Stimulated activated naive B cell treated with anti-CD40 and anti-IgM and Interleukin-4, amounts not matched to agents 10 μg/mL and 1 μg/mL and 100 μg/mL, for 72 hours (primary cell): ENCODE data around the gene KRT15.

Experiments used
- ATAC-seq, 2 donors: fragments of 150-1000 bp; cut with Tn5 transposase; replicated peaks; 2 replicates each; pipeline ENCODE4 v1.10.0; 2021; ENCODE audit warnings: moderate library complexity in 1 of 2
- DNase-seq: peaks from one replicate; pipeline ENCODE4 v3.0.0; 2021
- H3K27ac Mint-ChIP-seq: one replicate; pipeline ENCODE4 v1.8.0; 2022; ENCODE audit warnings: mild to moderate bottlenecking, mixed read lengths
- H3K27me3 Mint-ChIP-seq, 2 donors: one replicate each; pipeline ENCODE4 v1.8.0; 2022; ENCODE audit warnings: mixed read lengths in 2 of 2
- H3K36me3 Mint-ChIP-seq, 2 donors: one replicate each; pipeline ENCODE4 v1.8.0; 2022; ENCODE audit warnings: mixed read lengths in 2 of 2, mild to moderate bottlenecking in 1 of 2
- H3K4me1 Mint-ChIP-seq, 2 donors: one replicate each; pipeline ENCODE4 v1.8.0; 2022; ENCODE audit warnings: mixed read lengths in 2 of 2, mild to moderate bottlenecking in 1 of 2
- H3K4me3 Mint-ChIP-seq, 2 donors: one replicate each; pipeline ENCODE4 v1.8.0; 2022; ENCODE audit warnings: mild to moderate bottlenecking in 2 of 2, mixed read lengths in 2 of 2, moderate library complexity in 1 of 2
- H3K9me3 Mint-ChIP-seq, 2 donors: one replicate each; pipeline ENCODE4 v1.8.0; 2022; ENCODE audit warnings: mixed read lengths in 2 of 2, mild to moderate bottlenecking in 1 of 2

KRT15 gene

GRCh38 chr17:41492771-41493170 is 25.9 kb downstream of the KRT15 start:
- no peak overlapping the region for H3K4me3 Mint-ChIP-seq
- no peak for DNase-seq

GRCh38 chr17:41492351-41492750 is 26.3 kb downstream of the KRT15 start:
- Mint-ChIP-seq H3K27me3 (peaks cover 17 to 20% of the 10 kb centered on the region in 2 donors), H3K36me3 (no peaks in the 10 kb centered on the region), H3K4me3 (no peak overlapping the region), H3K27ac (no peak overlapping the region), H3K4me1 (peaks cover 7 to 11% of the 10 kb centered on the region in 2 donors), H3K9me3 (no peaks in the 10 kb centered on the region)
- no peak for DNase-seq
- ATAC-seq: no peak

More at GRCh38 chr17:41492771-41493170, 25.9 kb downstream of the KRT15 start:
- H3K9me3 Mint-ChIP-seq: no peaks in the 10 kb centered on the region
- peaks cover 7 to 11% of the 10 kb centered on the region in 2 donors for H3K4me1 Mint-ChIP-seq
- H3K27me3 Mint-ChIP-seq: peaks cover 17 to 20% of the 10 kb centered on the region in 2 donors
- no peak overlapping the region for H3K27ac Mint-ChIP-seq
- H3K36me3 Mint-ChIP-seq: no peaks in the 10 kb centered on the region
- ATAC-seq: no peak

GRCh38 chr17:41491476-41491875 is 27.2 kb downstream of the KRT15 start:
- H3K36me3 Mint-ChIP-seq: no peaks in the 10 kb centered on the region
- peaks cover 19 to 20% of the 10 kb centered on the region in 2 donors for H3K27me3 Mint-ChIP-seq
- peaks cover 0 to 6% of the 10 kb centered on the region in 2 donors for H3K4me1 Mint-ChIP-seq
- H3K9me3 Mint-ChIP-seq: no peaks in the 10 kb centered on the region
- DNase-seq: no peak
- no peak overlapping the region for H3K27ac Mint-ChIP-seq
- ATAC-seq: no peak
- no peak overlapping the region for H3K4me3 Mint-ChIP-seq

- no peak for ATAC-seq
- peaks cover 0 to 6% of the 10 kb centered on the region in 2 donors for H3K4me1 Mint-ChIP-seq
- H3K4me3 Mint-ChIP-seq: no peak overlapping the region
- H3K27ac Mint-ChIP-seq: no peak overlapping the region
- no peaks in the 10 kb centered on the region for H3K36me3 Mint-ChIP-seq
- no peaks in the 10 kb centered on the region for H3K9me3 Mint-ChIP-seq
- peaks cover 28 to 29% of the 10 kb centered on the region in 2 donors for H3K27me3 Mint-ChIP-seq
- no peak for DNase-seq
Observed at GRCh38 chr17:41490000-41490990, 28.4 kb downstream of the KRT15 start.

- Mint-ChIP-seq H3K9me3 (no peaks in the 10 kb centered on the region), H3K4me1 (peaks cover 0 to 6% of the 10 kb centered on the region in 2 donors), H3K36me3 (no peaks in the 10 kb centered on the region), H3K27me3 (peaks cover 27 to 29% of the 10 kb centered on the region in 2 donors), H3K27ac (no peak within 1 kb of the TSS), H3K4me3 (no peak within 1 kb of the TSS)
- DNase-seq (no peak), ATAC-seq (no peak)
Observed at GRCh38 chr17:41489531-41489930, 29.2 kb downstream of the KRT15 start, which contains the start of gene KRT36. KRT36 (minus strand) TSS chr17:41489910; CDS start chr17:41489864, 46 bp downstream.

- H3K27me3 Mint-ChIP-seq: peaks cover 21 to 26% of the 10 kb centered on the region in 2 donors
- H3K9me3 Mint-ChIP-seq: no peaks in the 10 kb centered on the region
- H3K4me1 Mint-ChIP-seq: peaks cover 0 to 6% of the 10 kb centered on the region in 2 donors
- no peak overlapping the region for H3K27ac Mint-ChIP-seq
- DNase-seq (no peak), ATAC-seq (peak in 1 of 2 donors; percentile 48)
- no peaks in the 10 kb centered on the region for H3K36me3 Mint-ChIP-seq
- H3K4me3 Mint-ChIP-seq: no peak overlapping the region
Observed at GRCh38 chr17:41486809-41487530, 31.7 kb downstream of the KRT15 start.

GRCh38 chr17:41486316-41486715 is 32.4 kb downstream of the KRT15 start:
- Mint-ChIP-seq H3K27me3 (peaks cover 21 to 26% of the 10 kb centered on the region in 2 donors), H3K36me3 (no peaks in the 10 kb centered on the region)

GRCh38 chr17:41484920-41485904 is 33.5 kb downstream of the KRT15 start:
- peaks cover 2 to 3% of the 10 kb centered on the region in 2 donors for H3K4me1 Mint-ChIP-seq
- ATAC-seq (no peak), DNase-seq (no peak)
- no peak overlapping the region for H3K4me3 Mint-ChIP-seq
- peaks cover 21 to 26% of the 10 kb centered on the region in 2 donors for H3K27me3 Mint-ChIP-seq
- no peaks in the 10 kb centered on the region for H3K36me3 Mint-ChIP-seq
- H3K9me3 Mint-ChIP-seq: no peaks in the 10 kb centered on the region
- H3K27ac Mint-ChIP-seq: no peak overlapping the region

More at GRCh38 chr17:41486316-41486715, 32.4 kb downstream of the KRT15 start:
- Mint-ChIP-seq H3K4me1 (peaks cover 0 to 6% of the 10 kb centered on the region in 2 donors), H3K9me3 (no peaks in the 10 kb centered on the region), H3K4me3 (no peak overlapping the region), H3K27ac (no peak overlapping the region)
- ATAC-seq: no peak
- DNase-seq: no peak

GRCh38 chr17:41483991-41484826 is 34.5 kb downstream of the KRT15 start:
- DNase-seq: no peak

GRCh38 chr17:41483531-41483930 is 35.2 kb downstream of the KRT15 start:
- ATAC-seq (no peak), DNase-seq (no peak)
- Mint-ChIP-seq H3K9me3 (no peaks in the 10 kb centered on the region), H3K4me1 (peaks cover 3 to 13% of the 10 kb centered on the region in 2 donors), H3K27ac (peak overlapping the region; percentile 65), H3K27me3 (peaks cover 21 to 23% of the 10 kb centered on the region in 2 donors), H3K36me3 (no peaks in the 10 kb centered on the region), H3K4me3 (no peak overlapping the region)

More at GRCh38 chr17:41483991-41484826, 34.5 kb downstream of the KRT15 start:
- Mint-ChIP-seq H3K27me3 (peaks cover 21 to 26% of the 10 kb centered on the region in 2 donors), H3K27ac (no peak overlapping the region), H3K4me1 (peaks cover 3 to 11% of the 10 kb centered on the region in 2 donors), H3K4me3 (no peak overlapping the region), H3K9me3 (no peaks in the 10 kb centered on the region), H3K36me3 (no peaks in the 10 kb centered on the region)
- ATAC-seq: no peak

- no peaks in the 10 kb centered on the region for H3K36me3 Mint-ChIP-seq
Observed at GRCh38 chr17:41481036-41481435, 37.7 kb downstream of the KRT15 start, which contains the start of gene KRT35. KRT35 (minus strand) TSS chr17:41481151; CDS start chr17:41481097, 54 bp downstream.

GRCh38 chr17:41480581-41480980 is 38.1 kb downstream of the KRT15 start:
- H3K9me3 Mint-ChIP-seq: no peaks in the 10 kb centered on the region
- no peaks in the 10 kb centered on the region for H3K36me3 Mint-ChIP-seq
- no peak overlapping the region for H3K27ac Mint-ChIP-seq
- H3K4me1 Mint-ChIP-seq: peaks cover 3 to 13% of the 10 kb centered on the region in 2 donors
- no peak for ATAC-seq
- no peak for DNase-seq
- no peak overlapping the region for H3K4me3 Mint-ChIP-seq
- H3K27me3 Mint-ChIP-seq: peaks cover 9 to 12% of the 10 kb centered on the region in 2 donors

More at GRCh38 chr17:41481036-41481435, 37.7 kb downstream of the KRT15 start, which contains the start of gene KRT35:
- Mint-ChIP-seq H3K27ac (no peak within 1 kb of the TSS), H3K27me3 (peaks cover 14 to 16% of the 10 kb centered on the region in 2 donors), H3K4me3 (no peak within 1 kb of the TSS), H3K9me3 (no peaks in the 10 kb centered on the region), H3K4me1 (peaks cover 3 to 13% of the 10 kb centered on the region in 2 donors)
- no peak for DNase-seq
- no peak for ATAC-seq
